Effector CD4-positive, alpha-beta T cell (primary cell): ENCODE data around the gene MEGF11.

Source experiments
- DNase-seq: peaks from one replicate; pipeline ENCODE4 v3.0.0-alpha.2; 2020

MEGF11 gene

DNA sequence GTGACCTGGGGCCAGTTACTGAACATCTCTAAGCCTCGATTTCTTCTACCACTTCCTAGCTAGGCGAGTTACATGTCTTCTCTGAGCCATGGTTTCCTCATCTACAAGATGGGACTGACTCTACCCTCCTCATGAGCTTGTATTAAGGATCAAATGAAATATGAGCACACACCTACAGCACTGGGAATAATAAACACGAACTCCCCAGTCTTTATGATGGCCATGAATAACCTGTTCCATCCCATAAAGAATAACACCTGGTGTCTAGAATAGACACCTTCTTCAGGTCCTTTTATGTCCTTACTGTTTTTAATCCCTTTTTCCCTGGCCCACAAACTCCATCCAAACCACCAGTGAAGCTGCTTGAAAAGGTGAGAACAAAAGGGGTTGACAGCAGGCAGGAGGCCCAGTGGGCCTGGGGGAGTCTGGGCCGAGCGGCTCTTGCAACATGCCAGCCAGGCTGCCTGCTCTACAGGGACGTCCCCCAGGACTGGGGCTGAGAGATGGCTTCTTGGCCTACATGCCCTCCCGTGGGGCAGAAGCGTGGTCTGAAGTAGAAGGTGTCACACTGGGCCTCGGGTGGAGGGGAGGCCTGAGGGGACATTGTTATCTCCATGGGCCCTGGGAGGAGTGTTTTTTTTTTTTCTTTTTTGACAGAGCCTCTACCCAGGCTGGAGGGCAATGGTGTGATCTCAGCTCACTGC lies 206.1 kb downstream of the MEGF11 start:
- DNase-seq: no peak

DNA sequence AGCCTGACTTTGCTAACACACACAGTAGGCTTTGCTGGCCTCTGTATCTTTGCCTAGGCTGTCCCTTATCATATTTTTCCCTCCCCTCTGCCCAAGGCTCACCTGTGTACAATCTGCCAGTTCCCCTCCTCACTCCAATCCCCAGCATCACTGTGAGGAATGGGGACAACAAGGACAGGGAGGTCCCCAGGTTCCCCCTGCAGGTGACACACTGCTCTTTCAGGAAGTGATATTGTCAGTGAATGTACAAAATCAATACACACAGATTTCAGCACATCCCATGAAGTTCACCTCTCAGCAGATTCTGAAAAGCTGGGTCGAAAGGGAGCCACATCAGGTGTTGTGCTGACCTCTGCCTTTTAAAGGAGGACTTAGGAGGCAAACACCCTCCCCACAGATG lies 206.8 kb downstream of the MEGF11 start:
- no peak for DNase-seq

GRCh38 chr15:66046326-66046725 lies 207.2 kb downstream of the MEGF11 start:
- no peak for DNase-seq

DNA sequence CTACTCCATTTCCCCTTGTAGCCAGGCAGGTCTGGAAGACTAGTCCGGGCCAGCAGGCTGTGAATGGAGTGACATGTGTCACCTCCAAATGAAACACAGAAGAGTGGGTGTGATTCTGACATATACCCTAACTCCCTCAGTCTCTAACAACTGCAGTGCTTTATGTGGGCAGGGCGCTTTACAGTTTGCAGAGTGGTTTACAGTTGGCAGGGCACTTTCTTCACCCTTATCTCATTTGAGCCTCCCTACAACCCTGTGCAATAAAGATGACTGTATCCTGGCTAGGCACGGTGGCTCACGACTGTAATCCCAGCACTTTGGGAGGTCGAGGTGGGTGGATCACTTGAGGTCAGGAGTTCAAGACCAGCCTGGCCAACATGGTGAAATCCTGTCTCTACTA lies 208.0 kb downstream of the MEGF11 start:
- no peak for DNase-seq

GRCh38 chr15:66044837-66045236 lies 208.7 kb downstream of the MEGF11 start:
- DNase-seq: no peak

DNA sequence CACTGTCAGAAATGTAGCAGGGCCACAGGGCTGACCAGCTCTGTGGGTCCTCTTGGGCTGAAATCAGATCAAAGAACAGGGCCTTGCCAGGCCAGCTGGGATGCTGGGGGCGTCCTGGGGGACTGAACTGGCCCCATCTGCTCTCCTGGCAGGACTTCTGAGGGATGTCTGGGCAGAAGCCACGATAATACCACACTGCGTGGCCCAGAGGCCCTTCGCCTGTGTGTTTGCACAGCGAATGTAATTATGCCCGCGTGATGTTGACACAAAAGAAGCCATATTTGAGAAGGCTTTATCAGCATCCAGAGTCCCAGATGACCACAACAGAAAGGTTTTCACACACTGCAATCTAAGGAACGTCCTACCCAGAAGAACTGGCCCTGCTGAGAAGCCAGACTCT lies 210.3 kb downstream of the MEGF11 start:
- DNase-seq: no peak

DNA sequence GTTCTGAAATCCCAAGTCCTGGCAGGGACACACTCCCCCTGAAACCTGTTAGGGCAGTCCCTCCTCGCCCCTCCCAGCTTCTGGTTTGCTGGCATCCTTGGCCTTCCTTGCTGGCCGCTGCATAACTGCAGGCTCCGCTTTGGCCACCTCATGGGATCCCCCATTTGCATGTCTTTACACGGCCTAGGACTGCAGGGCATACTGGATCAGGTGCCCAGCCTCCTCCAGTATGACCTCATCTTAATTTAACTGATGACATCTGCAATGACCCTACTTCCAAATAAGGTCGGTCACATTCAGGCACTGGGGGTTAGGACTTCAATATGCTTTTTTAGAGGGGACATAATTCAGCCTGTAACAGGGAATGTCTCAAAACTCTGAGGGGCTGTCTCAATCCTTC lies 210.9 kb downstream of the MEGF11 start:
- no peak for DNase-seq

DNA sequence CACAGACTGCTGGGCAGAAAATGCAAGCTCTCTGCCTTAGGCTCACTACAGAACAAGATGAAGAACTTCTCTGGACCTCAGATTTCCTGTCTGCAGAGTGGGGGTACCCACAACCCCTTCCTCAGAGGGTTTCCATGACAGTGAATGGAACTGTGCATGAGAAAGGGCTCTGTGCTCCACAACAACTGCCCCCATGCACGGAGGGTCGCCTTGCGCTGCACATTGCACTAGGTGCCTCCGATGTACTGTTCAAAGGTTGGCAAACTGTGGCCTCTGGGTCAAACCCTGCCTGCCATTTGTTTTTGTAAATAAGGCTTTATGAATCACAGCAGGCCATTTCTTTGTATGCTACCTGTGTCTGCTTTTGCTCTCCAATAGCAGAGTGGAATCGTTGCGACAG lies 212.3 kb downstream of the MEGF11 start:
- no peak for DNase-seq

GRCh38 chr15:66040211-66040892 lies 213.2 kb downstream of the MEGF11 start:
- no peak for DNase-seq

DNA sequence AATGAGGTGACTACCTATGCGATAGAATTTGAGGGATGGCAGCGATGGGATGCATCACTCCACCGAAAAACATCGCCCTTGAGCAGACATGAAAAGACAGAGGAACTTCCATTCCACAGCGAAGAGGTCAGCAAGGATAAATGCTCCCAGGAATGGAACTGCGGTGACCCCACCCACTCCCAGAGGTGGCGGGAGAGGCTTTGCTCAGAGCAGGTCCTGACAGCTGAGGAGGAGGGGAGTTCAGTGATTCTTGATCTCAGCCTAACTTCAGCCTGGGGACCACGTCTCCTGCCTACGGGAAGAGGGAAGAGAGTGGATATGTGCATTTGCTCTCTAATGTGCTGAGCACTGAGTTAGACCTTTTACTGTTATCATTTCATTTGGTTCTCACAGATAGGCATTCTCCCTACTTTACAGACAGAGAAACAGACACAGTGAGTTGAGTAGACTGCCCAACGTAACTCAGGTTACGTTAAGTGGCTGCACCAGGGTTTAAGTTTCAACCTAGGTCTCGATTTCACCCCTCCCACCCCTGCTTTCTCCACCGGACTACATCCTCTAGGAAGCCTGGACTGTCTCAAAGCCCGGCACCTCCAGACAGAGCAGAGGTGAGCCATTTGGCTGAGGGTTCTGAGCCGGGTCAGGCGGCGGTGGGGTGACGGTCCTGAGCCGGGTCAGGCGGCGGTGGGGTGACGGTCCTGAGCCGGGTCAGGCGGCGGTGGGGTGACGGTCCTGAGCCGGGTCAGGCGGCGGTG lies 214.3 kb downstream of the MEGF11 start:
- no peak for DNase-seq

- no peak for DNase-seq
Observed at GRCh38 chr15:66038387-66039116, 215.0 kb downstream of the MEGF11 start.

- no peak for DNase-seq
Observed at GRCh38 chr15:66036859-66037258, 216.7 kb downstream of the MEGF11 start.

GRCh38 chr15:66035901-66036300 lies 217.6 kb downstream of the MEGF11 start:
- no peak for DNase-seq

DNA sequence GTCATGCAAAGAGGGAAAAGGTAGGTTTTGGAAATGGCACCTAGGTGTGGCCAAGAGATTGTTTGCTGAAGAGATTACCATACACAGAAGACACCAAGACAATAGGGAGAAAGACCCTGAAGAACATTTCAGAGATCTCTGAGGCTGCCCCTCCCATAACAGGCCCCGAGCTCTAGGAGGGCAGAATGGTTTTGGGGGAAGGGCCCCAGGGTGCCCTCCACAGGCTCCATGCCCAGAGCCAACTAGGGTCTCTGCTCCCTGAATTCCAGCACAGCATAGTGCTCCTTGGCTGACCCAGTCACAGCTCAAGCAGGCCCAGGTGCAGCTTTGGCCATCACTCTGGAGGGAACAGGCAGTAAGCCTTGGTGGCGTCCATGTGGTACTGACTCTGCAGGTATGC lies 220.4 kb downstream of the MEGF11 start:
- no peak for DNase-seq

GRCh38 chr15:66032006-66032405 lies 221.5 kb downstream of the MEGF11 start:
- DNase-seq: no peak

- DNase-seq: no peak
Observed at GRCh38 chr15:66030650-66031049, 222.9 kb downstream of the MEGF11 start.

DNA sequence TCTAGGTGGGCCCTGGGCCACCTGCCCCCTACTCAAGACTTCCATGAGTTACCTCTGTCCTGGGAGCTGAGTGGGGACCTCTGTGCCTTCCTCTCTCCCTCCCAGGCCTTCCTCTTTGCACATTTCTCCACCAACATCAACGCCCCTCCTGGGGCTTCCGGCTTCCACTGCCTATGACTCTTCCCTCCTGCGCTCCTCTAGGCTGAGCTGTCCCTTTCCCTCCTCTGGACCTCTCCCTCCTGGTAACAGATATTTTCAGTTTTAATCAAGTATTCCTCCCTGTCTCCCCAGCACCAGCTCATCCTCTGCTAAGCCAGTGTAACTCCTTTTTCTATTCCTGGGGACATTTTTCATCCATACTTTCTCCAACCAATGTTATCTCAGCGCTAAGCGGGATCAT lies 223.9 kb downstream of the MEGF11 start:
- no peak for DNase-seq

DNA sequence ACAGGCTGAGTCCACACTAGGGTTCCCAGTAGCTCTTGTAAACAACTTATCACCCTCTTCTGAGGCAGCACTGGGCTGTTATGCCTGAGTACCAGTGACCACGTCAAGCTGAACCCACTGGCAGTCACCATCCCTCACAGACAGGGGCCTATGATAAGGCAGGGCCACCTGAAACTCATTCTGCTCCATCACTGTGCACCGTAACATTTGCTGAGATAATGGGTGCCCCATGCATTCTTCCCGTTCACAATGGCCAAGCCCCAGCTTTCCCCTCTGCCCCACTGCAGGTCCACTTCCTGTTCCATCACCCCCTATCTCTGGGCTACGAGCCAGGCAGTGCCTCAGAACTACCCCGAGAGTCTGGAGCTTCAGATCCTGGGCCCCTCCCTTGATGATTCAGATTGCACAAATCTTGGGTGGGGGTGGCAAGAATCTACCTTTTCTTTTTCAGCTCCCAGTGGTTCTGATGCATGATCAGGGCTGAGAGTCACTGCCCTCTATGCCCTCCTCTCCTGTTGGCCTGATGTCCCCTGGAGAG lies 226.2 kb downstream of the MEGF11 start:
- no peak for DNase-seq

DNA sequence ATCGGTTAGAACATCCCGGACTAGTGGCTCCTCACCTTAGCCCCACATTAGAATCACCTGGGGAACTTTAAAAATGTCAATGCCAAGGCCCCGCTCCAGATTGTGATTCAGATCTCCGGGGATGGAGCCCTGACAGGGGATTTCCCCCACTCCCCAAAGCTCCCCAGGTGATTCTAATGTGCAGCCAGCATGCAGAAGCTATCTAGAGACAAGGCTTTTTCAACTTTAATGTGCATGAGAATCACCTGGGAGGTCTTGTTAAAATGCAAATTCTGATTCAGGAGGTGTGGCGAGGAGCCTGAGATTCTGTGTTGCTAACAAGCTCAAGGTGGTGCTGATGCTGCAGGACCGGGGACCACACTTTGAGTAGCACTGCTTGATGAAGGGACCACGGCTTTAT lies 227.6 kb downstream of the MEGF11 start:
- no peak for DNase-seq

GRCh38 chr15:66025015-66025452 lies 228.5 kb downstream of the MEGF11 start:
- DNase-seq: no peak

DNA sequence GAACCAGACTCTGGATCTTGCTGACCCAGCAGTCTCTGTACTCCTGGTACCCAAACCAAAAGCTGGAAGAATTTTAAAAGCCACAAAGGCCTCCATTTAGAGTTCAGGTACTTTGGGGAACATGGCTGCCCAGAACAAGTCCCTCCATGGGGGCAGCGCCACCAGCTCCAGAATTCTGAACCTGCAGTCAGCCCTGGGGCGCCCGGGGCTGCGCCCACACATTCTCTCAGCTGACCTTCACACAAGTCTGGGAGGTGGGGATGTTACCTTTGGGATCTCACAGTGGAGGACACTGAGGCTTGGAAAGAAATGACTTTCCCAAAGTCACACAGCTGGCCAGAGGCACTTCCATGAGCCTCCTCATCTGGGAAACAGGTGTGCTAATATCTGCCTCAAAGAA lies 229.4 kb downstream of the MEGF11 start:
- no peak for DNase-seq

GRCh38 chr15:66023311-66023972 lies 230.1 kb downstream of the MEGF11 start:
- DNase-seq: no peak
